HL-60 (cell line): ENCODE measurements around the gene TBX19.

ENCODE experiments used
- DNase-seq, 2 experiments: peaks; one replicate each; pipeline ENCODE4 v3.0.0-alpha.2; 2010 to 2020; ENCODE audit warnings: low read depth in 1 of 2, low spot score in 1 of 2
- H3K27ac ChIP-seq: fragments of 250-450 bp; sonication (Bioruptor Pico); replicated peaks from 2 replicates; pipeline ENCODE4 v1.5.1; 2020; ENCODE audit warnings: mild to moderate bottlenecking, moderate library complexity
- H3K27me3 ChIP-seq: fragments of 250-450 bp; sonication (Bioruptor Pico); 2 replicates; pipeline ENCODE4 v1.5.1; 2021; ENCODE audit warnings: mild to moderate bottlenecking, moderate library complexity; ENCODE audit not compliant: insufficient read depth, poor library complexity, severe bottlenecking
- H3K4me3 ChIP-seq: replicated peaks from 2 replicates; pipeline ENCODE4 v1.5.1; 2011; ENCODE audit warnings: mild to moderate bottlenecking, control low read depth, low read length; ENCODE audit not compliant: insufficient read depth
- CTCF ChIP-seq: IDR thresholded peaks from one replicate; pipeline ENCODE4 v1.5.1; 2011; ENCODE audit warnings: low read length, control low read depth, inconsistent platforms; ENCODE audit not compliant: insufficient read depth
- GABPA ChIP-seq: IDR thresholded peaks from 2 replicates; pipeline ENCODE4 v1.6.1; 2012; ENCODE audit warnings: low read depth
- POLR2AphosphoS5 ChIP-seq: IDR thresholded peaks from 2 replicates; pipeline ENCODE4 v1.6.1; 2012; ENCODE audit warnings: low read depth
- SPI1 ChIP-seq: IDR thresholded peaks from 2 replicates; pipeline ENCODE4 v1.6.1; 2012; ENCODE audit warnings: low read depth, mild to moderate bottlenecking, borderline replicate concordance
- TF ChIP-seq, protein P1 (sequence below): IDR thresholded peaks from 2 replicates; pipeline ENCODE4 v1.6.1; 2012; ENCODE audit warnings: low read depth; ENCODE audit not compliant: insufficient replicate concordance

TBX19 gene

DNA sequence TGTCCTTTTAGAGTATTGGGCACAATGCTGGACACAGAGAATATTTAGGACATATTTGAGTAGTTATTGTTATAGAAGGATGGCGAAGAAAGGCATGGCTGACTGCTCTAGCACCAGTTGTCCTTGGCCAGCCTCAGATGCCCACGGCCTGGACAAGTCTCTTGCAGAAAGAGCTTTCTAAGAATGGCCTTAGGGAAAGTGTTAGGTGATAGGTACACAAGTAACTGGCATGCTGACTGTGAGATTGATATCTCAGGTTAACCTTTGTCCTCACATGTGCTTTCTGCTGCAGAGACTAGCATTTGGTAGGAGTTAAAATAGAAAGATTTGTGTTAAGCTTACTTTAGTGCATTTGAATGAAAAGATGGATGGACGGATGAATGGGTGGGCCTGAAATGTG lies 44.7 kb upstream of the TBX19 start:
- Histone ChIP-seq H3K27ac (no peak overlapping the region), H3K27me3 (no peaks in the 10 kb centered on the region), H3K4me3 (no peak overlapping the region)
- TF ChIP-seq POLR2AphosphoS5 = no peak
- no peak for TF ChIP-seq GABPA
- no peak for TF ChIP-seq CTCF
- TF ChIP-seq, protein P1, sequence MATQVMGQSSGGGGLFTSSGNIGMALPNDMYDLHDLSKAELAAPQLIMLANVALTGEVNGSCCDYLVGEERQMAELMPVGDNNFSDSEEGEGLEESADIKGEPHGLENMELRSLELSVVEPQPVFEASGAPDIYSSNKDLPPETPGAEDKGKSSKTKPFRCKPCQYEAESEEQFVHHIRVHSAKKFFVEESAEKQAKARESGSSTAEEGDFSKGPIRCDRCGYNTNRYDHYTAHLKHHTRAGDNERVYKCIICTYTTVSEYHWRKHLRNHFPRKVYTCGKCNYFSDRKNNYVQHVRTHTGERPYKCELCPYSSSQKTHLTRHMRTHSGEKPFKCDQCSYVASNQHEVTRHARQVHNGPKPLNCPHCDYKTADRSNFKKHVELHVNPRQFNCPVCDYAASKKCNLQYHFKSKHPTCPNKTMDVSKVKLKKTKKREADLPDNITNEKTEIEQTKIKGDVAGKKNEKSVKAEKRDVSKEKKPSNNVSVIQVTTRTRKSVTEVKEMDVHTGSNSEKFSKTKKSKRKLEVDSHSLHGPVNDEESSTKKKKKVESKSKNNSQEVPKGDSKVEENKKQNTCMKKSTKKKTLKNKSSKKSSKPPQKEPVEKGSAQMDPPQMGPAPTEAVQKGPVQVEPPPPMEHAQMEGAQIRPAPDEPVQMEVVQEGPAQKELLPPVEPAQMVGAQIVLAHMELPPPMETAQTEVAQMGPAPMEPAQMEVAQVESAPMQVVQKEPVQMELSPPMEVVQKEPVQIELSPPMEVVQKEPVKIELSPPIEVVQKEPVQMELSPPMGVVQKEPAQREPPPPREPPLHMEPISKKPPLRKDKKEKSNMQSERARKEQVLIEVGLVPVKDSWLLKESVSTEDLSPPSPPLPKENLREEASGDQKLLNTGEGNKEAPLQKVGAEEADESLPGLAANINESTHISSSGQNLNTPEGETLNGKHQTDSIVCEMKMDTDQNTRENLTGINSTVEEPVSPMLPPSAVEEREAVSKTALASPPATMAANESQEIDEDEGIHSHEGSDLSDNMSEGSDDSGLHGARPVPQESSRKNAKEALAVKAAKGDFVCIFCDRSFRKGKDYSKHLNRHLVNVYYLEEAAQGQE = no peak
- TF ChIP-seq SPI1 = no peak
- DNase-seq = no peak

- TF ChIP-seq GABPA = no peak
- TF ChIP-seq POLR2AphosphoS5 = no peak
- TF ChIP-seq CTCF = no peak
- TF ChIP-seq, protein P1 = no peak
- no peak overlapping the region for H3K27ac ChIP-seq
- no peak for DNase-seq
- no peaks in the 10 kb centered on the region for H3K27me3 ChIP-seq
- no peak overlapping the region for H3K4me3 ChIP-seq
These were observed 43.7 kb upstream of the TBX19 start for GRCh38 chr1:168236836-168237611.

DNA sequence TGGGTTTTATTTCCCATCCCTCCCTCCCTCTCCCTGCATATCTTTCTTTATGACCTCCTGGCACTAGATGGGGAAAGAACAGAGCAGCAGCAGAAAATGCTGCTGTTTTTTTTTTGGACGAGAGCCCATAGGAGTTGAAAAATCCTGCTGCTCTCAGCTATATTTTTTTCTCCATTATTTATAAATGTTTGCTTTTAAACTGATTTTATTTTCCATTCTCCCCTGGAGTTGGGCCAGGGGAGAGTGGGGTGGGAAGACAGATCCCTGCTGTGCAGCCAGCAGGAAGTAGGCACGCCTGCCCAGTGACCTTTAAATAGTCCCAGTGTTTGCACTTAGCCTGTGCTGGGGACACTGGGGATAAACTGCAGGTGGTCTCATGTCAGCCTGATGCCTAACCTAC lies 37.5 kb upstream of the TBX19 start:
- no peak for TF ChIP-seq CTCF
- TF ChIP-seq GABPA = no peak
- no peak for TF ChIP-seq POLR2AphosphoS5
- TF ChIP-seq, protein P1 = no peak
- no peak for TF ChIP-seq SPI1
- Histone ChIP-seq H3K27me3 (no peaks in the 10 kb centered on the region), H3K4me3 (no peak overlapping the region), H3K27ac (no peak overlapping the region)
- DNase-seq = no peak
